ENCODE measurements around the gene PHF21A.
A peak's percentile ranks its signal among the peaks of the same experiment; 100 is the strongest.

The PHF21A gene

DNA sequence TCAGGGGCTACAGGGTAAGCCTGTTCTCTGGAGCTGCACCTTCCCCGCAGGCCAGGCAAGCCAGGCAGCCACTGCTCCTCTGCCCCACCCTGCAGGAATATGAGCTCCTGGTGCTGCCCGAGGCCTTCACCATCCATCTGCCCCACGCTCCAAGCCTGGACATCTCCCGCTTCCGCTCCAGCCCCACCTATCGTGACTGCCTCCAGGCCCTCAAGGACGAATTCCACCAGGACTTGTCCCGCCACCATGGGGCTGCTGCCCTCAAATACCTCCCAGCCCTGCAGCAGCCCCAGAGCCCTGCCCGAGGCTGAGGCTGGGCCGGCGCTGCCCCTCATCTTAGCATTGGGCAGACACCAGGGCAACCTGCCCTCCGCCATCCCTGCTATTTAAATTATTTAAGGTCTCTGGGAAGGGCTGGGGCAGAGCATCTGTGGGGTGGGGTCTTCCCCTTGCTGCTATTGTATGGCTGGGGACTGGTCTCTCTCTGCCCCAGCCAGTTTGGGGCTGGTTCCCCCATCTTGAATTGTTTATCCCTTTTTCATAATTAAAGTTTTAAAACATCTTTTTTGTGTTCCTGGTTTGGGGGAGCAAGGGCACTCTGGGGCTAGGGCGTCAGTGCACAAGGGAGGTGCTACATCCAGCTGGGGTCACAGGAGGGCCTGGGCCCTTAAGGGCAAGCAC, 192.6 kb downstream of the PHF21A start:
- Histone ChIP-seq H3K4me3 (ENCODE audit: low read length, poor library complexity, severe bottlenecking) (no peak overlapping the region), H3K36me3 (ENCODE audit: insufficient read depth, low read length) (peaks cover 18% of the 10 kb centered on the region; the same call in 1 of the 2 replicates), H4K20me1 (ENCODE audit: insufficient read depth, low read length, poor library complexity, severe bottlenecking) (no peaks in the 10 kb centered on the region), H3F3A (ENCODE audit: low read depth) (no peaks in the 10 kb centered on the region), H2AFZ (ENCODE audit: low read length) (no peak overlapping the region), H3K4me1 (ENCODE audit: insufficient read depth, low read length, poor library complexity, severe bottlenecking) (peaks cover 10% of the 10 kb centered on the region), H3K9me3 (ENCODE audit: insufficient read depth, low read depth, low read length) (no peaks in the 10 kb centered on the region), H3K9ac (ENCODE audit: low read depth, low read length, poor library complexity, severe bottlenecking) (no peak overlapping the region), H3K79me2 (ENCODE audit: insufficient read depth, low read length) (no peaks in the 10 kb centered on the region), H3K4me2 (ENCODE audit: low read depth, low read length, poor library complexity, severe bottlenecking) (no peak overlapping the region), H3K27me3 (ENCODE audit: insufficient read depth, low read length, poor library complexity, severe bottlenecking) (no peaks in the 10 kb centered on the region), H3K9me2 (replicated peaks; ENCODE audit: low read depth, low read length) (no peaks in the 10 kb centered on the region)
- no peak for TF ChIP-seq EZH2phosphoT487 (IDR thresholded peaks at IDR 0.05; ENCODE audit: borderline replicate concordance)
- TF ChIP-seq, protein P1, sequence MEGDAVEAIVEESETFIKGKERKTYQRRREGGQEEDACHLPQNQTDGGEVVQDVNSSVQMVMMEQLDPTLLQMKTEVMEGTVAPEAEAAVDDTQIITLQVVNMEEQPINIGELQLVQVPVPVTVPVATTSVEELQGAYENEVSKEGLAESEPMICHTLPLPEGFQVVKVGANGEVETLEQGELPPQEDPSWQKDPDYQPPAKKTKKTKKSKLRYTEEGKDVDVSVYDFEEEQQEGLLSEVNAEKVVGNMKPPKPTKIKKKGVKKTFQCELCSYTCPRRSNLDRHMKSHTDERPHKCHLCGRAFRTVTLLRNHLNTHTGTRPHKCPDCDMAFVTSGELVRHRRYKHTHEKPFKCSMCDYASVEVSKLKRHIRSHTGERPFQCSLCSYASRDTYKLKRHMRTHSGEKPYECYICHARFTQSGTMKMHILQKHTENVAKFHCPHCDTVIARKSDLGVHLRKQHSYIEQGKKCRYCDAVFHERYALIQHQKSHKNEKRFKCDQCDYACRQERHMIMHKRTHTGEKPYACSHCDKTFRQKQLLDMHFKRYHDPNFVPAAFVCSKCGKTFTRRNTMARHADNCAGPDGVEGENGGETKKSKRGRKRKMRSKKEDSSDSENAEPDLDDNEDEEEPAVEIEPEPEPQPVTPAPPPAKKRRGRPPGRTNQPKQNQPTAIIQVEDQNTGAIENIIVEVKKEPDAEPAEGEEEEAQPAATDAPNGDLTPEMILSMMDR (conservative IDR thresholded peaks at IDR 0.05; ENCODE audit: low read length) = no peak

DNA sequence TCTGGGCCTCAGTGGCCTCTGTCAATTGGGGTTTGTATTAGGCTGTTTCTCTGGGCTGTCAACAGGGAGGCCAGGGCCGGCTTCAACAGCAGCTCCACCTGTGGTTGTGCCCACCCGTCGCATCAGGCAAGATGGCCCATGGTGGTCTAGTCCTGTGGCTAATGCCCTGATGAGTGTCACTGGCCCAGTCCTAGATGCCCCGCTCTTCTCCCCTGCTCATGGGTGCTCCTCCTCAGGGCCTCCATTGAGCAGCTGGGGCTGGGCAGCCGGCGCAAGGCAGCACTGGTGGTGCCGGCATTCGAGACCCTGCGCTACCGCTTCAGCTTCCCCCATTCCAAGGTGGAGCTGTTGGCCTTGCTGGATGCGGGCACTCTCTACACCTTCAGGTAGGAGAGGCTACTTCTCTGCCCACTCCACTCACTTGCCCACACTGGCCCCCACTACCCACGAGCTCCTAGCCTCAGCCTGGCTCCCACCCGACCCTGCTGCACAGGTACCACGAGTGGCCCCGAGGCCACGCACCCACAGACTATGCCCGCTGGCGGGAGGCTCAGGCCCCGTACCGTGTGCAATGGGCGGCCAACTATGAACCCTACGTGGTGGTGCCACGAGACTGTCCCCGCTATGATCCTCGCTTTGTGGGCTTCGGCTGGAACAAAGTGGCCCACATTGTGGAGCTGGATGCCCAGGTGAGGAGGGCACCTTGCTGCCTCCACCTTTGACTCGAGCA, 193.4 kb downstream of the PHF21A start:
- H3K9me2 ChIP-seq (replicated peaks; ENCODE audit: low read depth, low read length) = no peaks in the 10 kb centered on the region
- H3K4me3 ChIP-seq (ENCODE audit: low read length, poor library complexity, severe bottlenecking) = no peak overlapping the region
- H3F3A ChIP-seq (ENCODE audit: low read depth) = no peaks in the 10 kb centered on the region
- no peak overlapping the region for H3K9ac ChIP-seq (ENCODE audit: low read depth, low read length, poor library complexity, severe bottlenecking)
- peaks cover 10% of the 10 kb centered on the region for H3K4me1 ChIP-seq (ENCODE audit: insufficient read depth, low read length, poor library complexity, severe bottlenecking)
- H3K4me2 ChIP-seq (ENCODE audit: low read depth, low read length, poor library complexity, severe bottlenecking) = peak overlapping the region; percentile 41
- H3K9me3 ChIP-seq (ENCODE audit: insufficient read depth, low read depth, low read length) = no peaks in the 10 kb centered on the region
- no peaks in the 10 kb centered on the region for H3K27me3 ChIP-seq (ENCODE audit: insufficient read depth, low read length, poor library complexity, severe bottlenecking)
- TF ChIP-seq, protein P1 (conservative IDR thresholded peaks at IDR 0.05; ENCODE audit: low read length) = no peak
- H4K20me1 ChIP-seq (ENCODE audit: insufficient read depth, low read length, poor library complexity, severe bottlenecking) = no peaks in the 10 kb centered on the region
- H2AFZ ChIP-seq (ENCODE audit: low read length) = no peak overlapping the region
- no peaks in the 10 kb centered on the region for H3K79me2 ChIP-seq (ENCODE audit: insufficient read depth, low read length)
- peaks cover 10% of the 10 kb centered on the region; the same call in 1 of the 2 replicates for H3K36me3 ChIP-seq (ENCODE audit: insufficient read depth, low read length)

DNA sequence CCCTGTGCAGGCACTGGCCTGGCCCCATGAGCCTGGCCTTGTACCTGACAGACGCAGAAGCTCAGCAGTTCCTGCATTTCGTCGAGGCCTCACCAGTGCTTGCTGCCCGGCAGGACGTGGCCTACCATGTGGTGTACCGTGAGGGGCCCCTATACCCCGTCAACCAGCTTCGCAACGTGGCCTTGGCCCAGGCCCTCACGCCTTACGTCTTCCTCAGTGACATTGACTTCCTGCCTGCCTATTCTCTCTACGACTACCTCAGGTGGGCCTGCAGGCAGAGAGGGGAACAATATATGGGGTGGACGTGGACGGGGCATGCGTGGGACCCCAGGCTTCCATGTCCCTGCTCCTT, 193.9 kb downstream of the PHF21A start:
- Histone ChIP-seq H3K9me2 (replicated peaks; ENCODE audit: low read depth, low read length) (no peaks in the 10 kb centered on the region), H3K9me3 (ENCODE audit: insufficient read depth, low read depth, low read length) (no peaks in the 10 kb centered on the region), H3K4me3 (ENCODE audit: low read length, poor library complexity, severe bottlenecking) (no peak overlapping the region), H4K20me1 (ENCODE audit: insufficient read depth, low read length, poor library complexity, severe bottlenecking) (no peaks in the 10 kb centered on the region), H3K36me3 (ENCODE audit: insufficient read depth, low read length) (peaks cover 6% of the 10 kb centered on the region; the same call in 1 of the 2 replicates), H3K9ac (ENCODE audit: low read depth, low read length, poor library complexity, severe bottlenecking) (no peak overlapping the region), H3K79me2 (ENCODE audit: insufficient read depth, low read length) (no peaks in the 10 kb centered on the region), H3K27me3 (ENCODE audit: insufficient read depth, low read length, poor library complexity, severe bottlenecking) (no peaks in the 10 kb centered on the region), H3F3A (ENCODE audit: low read depth) (no peaks in the 10 kb centered on the region), H3K4me1 (ENCODE audit: insufficient read depth, low read length, poor library complexity, severe bottlenecking) (peaks cover 10% of the 10 kb centered on the region), H3K4me2 (ENCODE audit: low read depth, low read length, poor library complexity, severe bottlenecking) (peak overlapping the region; percentile 41), H2AFZ (ENCODE audit: low read length) (no peak overlapping the region)
- TF ChIP-seq, protein P1 (conservative IDR thresholded peaks at IDR 0.05; ENCODE audit: low read length) = no peak
- no peak for TF ChIP-seq EZH2phosphoT487 (IDR thresholded peaks at IDR 0.05; ENCODE audit: borderline replicate concordance)
